ENCODE results near the gene COQ5. TPM values are rescaled to one million over a fixed set of nuclear protein-coding genes. Genes with fewer than 3 reads are reported as not detected.

The COQ5 gene
- polyA plus RNA-seq, 1 donor from 2014 or later = 91.6 TPM

- Histone ChIP-seq H3K27me3 (ENCODE audit: insufficient read depth, low read depth, low read length) (no peaks in the 10 kb centered on the region), H2AFZ (ENCODE audit: low read depth, low read length) (no peak overlapping the region), H3K9me2 (ENCODE audit: insufficient read depth, low read length) (no peaks in the 10 kb centered on the region), H3K4me3 (ENCODE audit: low read length) (no peak overlapping the region), H3K79me2 (replicated peaks; ENCODE audit: insufficient read depth, low read length) (peaks cover 84% of the 10 kb centered on the region), H3K9ac (ENCODE audit: low read length) (no peak overlapping the region), H3K27ac (ENCODE audit: low read length) (no peak overlapping the region), H4K20me1 (ENCODE audit: insufficient read depth) (peaks cover 16% of the 10 kb centered on the region), H3F3A (ENCODE audit: insufficient read depth, low read length, poor library complexity, severe bottlenecking) (no peaks in the 10 kb centered on the region), H3K9me3 (ENCODE audit: low read length) (no peaks in the 10 kb centered on the region), H3K4me2 (ENCODE audit: low read length) (no peak overlapping the region), H3K36me3 (ENCODE audit: insufficient read depth, low read length) (no peaks in the 10 kb centered on the region)
- TF ChIP-seq CTCF (IDR thresholded peaks at IDR 0.05; ENCODE audit: poor library complexity, severe bottlenecking) = no peak
- no peak for TF ChIP-seq EZH2 (IDR thresholded peaks at IDR 0.05; ENCODE audit: borderline replicate concordance, insufficient read depth, low read length, poor library complexity, severe bottlenecking)
- TF ChIP-seq SMC3 (conservative IDR thresholded peaks at IDR 0.05; ENCODE audit: poor library complexity) = no peak
- TF ChIP-seq POLR2AphosphoS5 (IDR thresholded peaks at IDR 0.05) = no peak
- no peak for TF ChIP-seq RAD21 (conservative IDR thresholded peaks at IDR 0.05)
- TF ChIP-seq TAF1 (IDR thresholded peaks at IDR 0.05; ENCODE audit: low read depth) = no peak
- TF ChIP-seq EP300 (conservative IDR thresholded peaks at IDR 0.05; ENCODE audit: poor library complexity, severe bottlenecking) = no peak
- TF ChIP-seq REST (IDR thresholded peaks at IDR 0.05; ENCODE audit: borderline replicate concordance) = no peak
- no peak for TF ChIP-seq MXI1 (conservative IDR thresholded peaks at IDR 0.05; ENCODE audit: poor library complexity, severe bottlenecking)
These were observed 11.5 kb upstream of the COQ5 start for GRCh38 chr12:120540445-120540844.

GRCh38 chr12:120539303-120539702, 10.3 kb upstream of the COQ5 start:
- Histone ChIP-seq H3K4me2 (ENCODE audit: low read length) (no peak overlapping the region), H3K9me2 (ENCODE audit: insufficient read depth, low read length) (no peaks in the 10 kb centered on the region), H3K9ac (ENCODE audit: low read length) (no peak overlapping the region), H3K9me3 (ENCODE audit: low read length) (no peaks in the 10 kb centered on the region), H3K36me3 (ENCODE audit: insufficient read depth, low read length) (no peaks in the 10 kb centered on the region), H3K4me3 (ENCODE audit: low read length) (peak overlapping the region; percentile 100), H3K27ac (ENCODE audit: low read length) (no peak overlapping the region), H2AFZ (ENCODE audit: low read depth, low read length) (no peak overlapping the region), H3F3A (ENCODE audit: insufficient read depth, low read length, poor library complexity, severe bottlenecking) (no peaks in the 10 kb centered on the region), H4K20me1 (ENCODE audit: insufficient read depth) (peaks cover 16% of the 10 kb centered on the region), H3K79me2 (replicated peaks; ENCODE audit: insufficient read depth, low read length) (peaks cover 87% of the 10 kb centered on the region), H3K27me3 (ENCODE audit: insufficient read depth, low read depth, low read length) (no peaks in the 10 kb centered on the region)
- TF ChIP-seq POLR2AphosphoS5 (IDR thresholded peaks at IDR 0.05) = no peak
- TF ChIP-seq CTCF (IDR thresholded peaks at IDR 0.05; ENCODE audit: poor library complexity, severe bottlenecking) = no peak
- no peak for TF ChIP-seq SMC3 (conservative IDR thresholded peaks at IDR 0.05; ENCODE audit: poor library complexity)
- no peak for TF ChIP-seq EP300 (conservative IDR thresholded peaks at IDR 0.05; ENCODE audit: poor library complexity, severe bottlenecking)
- TF ChIP-seq RAD21 (conservative IDR thresholded peaks at IDR 0.05) = no peak
- TF ChIP-seq REST (IDR thresholded peaks at IDR 0.05; ENCODE audit: borderline replicate concordance) = no peak
- no peak for TF ChIP-seq TAF1 (IDR thresholded peaks at IDR 0.05; ENCODE audit: low read depth)
- TF ChIP-seq EZH2 (IDR thresholded peaks at IDR 0.05; ENCODE audit: borderline replicate concordance, insufficient read depth, low read length, poor library complexity, severe bottlenecking) = no peak

Data from neural cell (in vitro differentiated cells).